NCI-H2171 treated with DMSO at 0.1 percent for 48 hours (cell line): ENCODE measurements around the gene TBC1D25.
"Not testable (repeated sequence)": the region's sequence is repeated elsewhere in the genome, so short reads cannot be mapped to it uniquely, and the experiment has no call there.

ENCODE experiments used
- DNase-seq: peaks from one replicate; lab custom pipeline; 2025; lab: John Stamatoyannopoulos, UW

Gene TBC1D25

GRCh38 chrX:48516285-48516684 lies 23.2 kb upstream of the TBC1D25 start:
- no peak for DNase-seq

- no peak for DNase-seq
These were observed 22.5 kb upstream of the TBC1D25 start for GRCh38 chrX:48516987-48517386.

- not testable (repeated sequence) for DNase-seq
These were observed 20.0 kb upstream of the TBC1D25 start for GRCh38 chrX:48519481-48519880.

- DNase-seq, result no peak
These were observed 19.1 kb upstream of the TBC1D25 start for GRCh38 chrX:48520455-48520854.

- peak; percentile 58 for DNase-seq
These were observed 18.6 kb upstream of the TBC1D25 start for GRCh38 chrX:48520976-48521352.

- peak; percentile 95 for DNase-seq
These were observed 17.9 kb upstream of the TBC1D25 start, which contains the start of gene EBP for GRCh38 chrX:48521353-48522243. TSS of gene EBP (plus strand) at chrX:48521808. CDS start at chrX:48523772, 1,964 bp downstream.

- DNase-seq, result no peak
These were observed 17.2 kb upstream of the TBC1D25 start for GRCh38 chrX:48522291-48522690.

GRCh38 chrX:48523682-48524081 lies 15.8 kb upstream of the TBC1D25 start:
- no peak for DNase-seq

- DNase-seq, result not testable (repeated sequence)
These were observed 13.7 kb upstream of the TBC1D25 start for GRCh38 chrX:48525853-48526252.

- no peak for DNase-seq
These were observed 8.8 kb upstream of the TBC1D25 start for GRCh38 chrX:48530736-48531135.

- DNase-seq, result no peak
These were observed 8.1 kb upstream of the TBC1D25 start for GRCh38 chrX:48531358-48531959.

GRCh38 chrX:48532161-48532560 lies 7.4 kb upstream of the TBC1D25 start:
- no peak for DNase-seq

- DNase-seq, result no peak
These were observed 6.3 kb upstream of the TBC1D25 start for GRCh38 chrX:48533165-48533564.

GRCh38 chrX:48538641-48539344 lies 721 bp upstream of the TBC1D25 start:
- no peak for DNase-seq

- DNase-seq, result peak; percentile 65
These were observed 488 bp downstream of the TBC1D25 start for GRCh38 chrX:48540028-48540375.

GRCh38 chrX:48540480-48540879 lies 966 bp downstream of the TBC1D25 start:
- DNase-seq, result no peak

GRCh38 chrX:48541140-48541814 lies 1.8 kb downstream of the TBC1D25 start:
- no peak for DNase-seq

GRCh38 chrX:48548871-48549270 lies 9.4 kb downstream of the TBC1D25 start:
- DNase-seq, result no peak

- not testable (repeated sequence) for DNase-seq
These were observed 16.3 kb downstream of the TBC1D25 start for GRCh38 chrX:48555731-48556325.

- no peak for DNase-seq
These were observed 18.8 kb downstream of the TBC1D25 start for GRCh38 chrX:48558271-48558670.

GRCh38 chrX:48559636-48560035 lies 20.1 kb downstream of the TBC1D25 start:
- DNase-seq, result no peak

GRCh38 chrX:48560056-48560455 lies 20.5 kb downstream of the TBC1D25 start:
- DNase-seq, result no peak
